ENCODE measurements around the gene SEC61A1.

Gene SEC61A1

GRCh38 chr3:128089135-128089534, 36.9 kb downstream of the SEC61A1 start:
- no peak for DNase-seq (ENCODE audit: low spot score)
- no peaks in the 10 kb centered on the region for H3K79me1 ChIP-seq (ENCODE audit: low read depth, low read length)
- H3K27me3 ChIP-seq (ENCODE audit: control insufficient read depth in 3 of 3, insufficient read depth in 3 of 3, low read depth in 1 of 3, low read length in 3 of 3): no peaks in the 10 kb centered on the region
- no peak overlapping the region for H3K18ac ChIP-seq (ENCODE audit: low read length)
- no peak overlapping the region for H3K14ac ChIP-seq (ENCODE audit: low read length)
- H2BK120ac ChIP-seq (ENCODE audit: low read depth, low read length): no peak overlapping the region
- no peaks in the 10 kb centered on the region for H3K9me3 ChIP-seq (replicated peaks in 1 of 2; ENCODE audit: control insufficient read depth in 2 of 2, insufficient read depth in 1 of 2, low read depth in 1 of 2, low read length in 2 of 2)
- no peak overlapping the region for H3K4me2 ChIP-seq (ENCODE audit: insufficient read depth, low read length, poor library complexity, severe bottlenecking)
- H3K27ac ChIP-seq (replicated peaks; ENCODE audit: low read length): no peak overlapping the region
- no peak overlapping the region for H2AK5ac ChIP-seq (ENCODE audit: low read depth, low read length)
- no peak overlapping the region for H3K23ac ChIP-seq (ENCODE audit: low read depth, low read length, poor library complexity)
- H3K36me3 ChIP-seq (replicated peaks in 1 of 2; ENCODE audit: control insufficient read depth in 2 of 2, insufficient read depth in 2 of 2, low read length in 2 of 2): peaks cover 16 to 75% of the 10 kb centered on the region in 2 donors
- H2BK15ac ChIP-seq (ENCODE audit: low read length): no peak overlapping the region
- no CpG with 5 or more reads among the region's 1 CpG for WGBS, 2 donors (ENCODE audit: extremely low coverage in 2 of 2, insufficient read length in 2 of 2, insufficient replicate concordance in 1 of 2)
- no peak overlapping the region for H3K4ac ChIP-seq (ENCODE audit: low read length)
- no peaks in the 10 kb centered on the region for H3K4me1 ChIP-seq (ENCODE audit: control insufficient read depth in 2 of 2, insufficient read depth in 1 of 2, low read depth in 1 of 2, low read length in 2 of 2)
- no peak overlapping the region for H4K91ac ChIP-seq (ENCODE audit: low read depth, low read length, poor library complexity)
- no peak overlapping the region for H3K4me3 ChIP-seq (ENCODE audit: low read length in 2 of 2)
- H2BK5ac ChIP-seq (ENCODE audit: low read length): no peak overlapping the region
- H2BK12ac ChIP-seq (ENCODE audit: low read length): no peak overlapping the region
- H3K9ac ChIP-seq (ENCODE audit: low read depth, low read length, poor library complexity): no peak overlapping the region
- no peak overlapping the region for H4K8ac ChIP-seq (ENCODE audit: low read depth, low read length)
- H2AFZ ChIP-seq (ENCODE audit: low read length): no peak overlapping the region

DNA sequence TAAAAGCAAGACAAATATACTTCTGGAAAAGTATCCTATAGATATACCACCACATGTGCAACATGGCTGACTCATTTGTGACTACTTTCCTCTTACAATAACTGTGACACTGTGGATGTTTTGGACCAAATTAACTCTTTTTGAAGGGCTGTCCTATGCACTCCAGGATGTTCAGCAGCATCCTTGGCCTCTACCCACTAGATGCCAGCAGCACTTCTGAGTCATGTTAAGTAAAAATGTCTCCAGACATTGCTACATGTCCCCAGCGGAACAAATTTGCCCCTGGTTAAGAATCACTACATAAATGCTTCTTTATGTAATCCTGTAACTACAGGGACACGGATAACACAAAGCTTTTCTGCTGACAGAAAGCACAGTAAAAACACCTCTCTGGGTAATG, 39.3 kb downstream of the SEC61A1 start:
- peaks cover 24 to 73% of the 10 kb centered on the region in 2 donors for H3K36me3 ChIP-seq (replicated peaks in 1 of 2; ENCODE audit: control insufficient read depth in 2 of 2, insufficient read depth in 2 of 2, low read length in 2 of 2)
- H3K9ac ChIP-seq (ENCODE audit: low read depth, low read length, poor library complexity): no peak overlapping the region
- DNase-seq (ENCODE audit: low spot score): no peak
- H4K91ac ChIP-seq (ENCODE audit: low read depth, low read length, poor library complexity): no peak overlapping the region
- H3K23ac ChIP-seq (ENCODE audit: low read depth, low read length, poor library complexity): no peak overlapping the region
- H3K4ac ChIP-seq (ENCODE audit: low read length): no peak overlapping the region
- no peak overlapping the region for H2BK5ac ChIP-seq (ENCODE audit: low read length)
- H2AK5ac ChIP-seq (ENCODE audit: low read depth, low read length): no peak overlapping the region
- H2BK12ac ChIP-seq (ENCODE audit: low read length): no peak overlapping the region
- H2BK15ac ChIP-seq (ENCODE audit: low read length): no peak overlapping the region
- H3K79me1 ChIP-seq (ENCODE audit: low read depth, low read length): no peaks in the 10 kb centered on the region
- H4K8ac ChIP-seq (ENCODE audit: low read depth, low read length): no peak overlapping the region
- H3K27ac ChIP-seq (replicated peaks; ENCODE audit: low read length): no peak overlapping the region
- H3K14ac ChIP-seq (ENCODE audit: low read length): no peak overlapping the region
- H3K4me1 ChIP-seq (ENCODE audit: control insufficient read depth in 2 of 2, insufficient read depth in 1 of 2, low read depth in 1 of 2, low read length in 2 of 2): no peaks in the 10 kb centered on the region
- H3K4me3 ChIP-seq (ENCODE audit: low read length in 2 of 2): no peak overlapping the region
- no peaks in the 10 kb centered on the region for H3K27me3 ChIP-seq (ENCODE audit: control insufficient read depth in 3 of 3, insufficient read depth in 3 of 3, low read depth in 1 of 3, low read length in 3 of 3)
- no peak overlapping the region for H2BK120ac ChIP-seq (ENCODE audit: low read depth, low read length)
- H3K4me2 ChIP-seq (ENCODE audit: insufficient read depth, low read length, poor library complexity, severe bottlenecking): no peak overlapping the region
- H3K9me3 ChIP-seq (replicated peaks in 1 of 2; ENCODE audit: control insufficient read depth in 2 of 2, insufficient read depth in 1 of 2, low read depth in 1 of 2, low read length in 2 of 2): no peaks in the 10 kb centered on the region
- no peak overlapping the region for H2AFZ ChIP-seq (ENCODE audit: low read length)
- H3K18ac ChIP-seq (ENCODE audit: low read length): no peak overlapping the region
- WGBS, 2 donors (ENCODE audit: extremely low coverage in 2 of 2, insufficient read length in 2 of 2, insufficient replicate concordance in 1 of 2): no CpG with 5 or more reads among the region's 2 CpGs

DNA sequence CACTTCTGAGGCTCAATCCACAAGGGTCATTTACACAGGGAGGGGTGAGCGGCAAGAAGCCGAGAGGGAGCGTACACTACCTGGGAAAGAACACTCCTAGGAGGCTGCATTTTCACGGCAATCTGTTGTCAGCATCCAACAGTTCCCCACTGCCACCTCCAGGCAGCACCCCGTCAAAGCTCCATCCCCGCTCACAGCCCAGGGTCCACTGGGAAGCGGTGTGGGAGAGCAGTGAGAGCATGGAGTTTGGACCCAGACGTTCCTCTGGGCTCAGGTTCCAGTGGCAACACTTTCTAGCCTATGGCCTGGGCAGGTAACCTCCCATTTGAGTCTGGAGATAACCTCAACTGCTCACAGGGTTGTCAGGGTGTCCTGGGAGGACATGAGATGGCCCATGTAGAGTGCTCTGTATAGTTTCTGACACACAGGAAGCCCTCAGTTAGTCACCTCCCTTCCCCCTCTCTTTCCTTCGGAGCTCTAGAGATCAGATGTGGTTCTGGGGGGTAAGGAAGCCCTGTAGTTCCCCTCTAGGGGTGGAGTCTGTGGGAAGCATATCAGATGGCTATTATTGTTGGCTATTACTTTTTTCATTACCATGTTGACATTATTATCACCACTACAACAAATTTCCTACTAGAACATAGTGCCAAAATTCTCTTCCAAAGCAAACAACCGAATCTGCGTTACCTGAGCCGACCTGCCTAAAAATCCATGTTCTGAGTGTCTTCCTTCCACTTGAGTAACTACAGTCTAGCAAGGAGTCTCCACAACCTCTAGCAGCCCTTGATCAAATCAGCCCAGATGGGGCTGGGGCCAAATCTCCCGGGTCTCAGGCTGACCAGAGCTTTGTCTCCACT, 42.3 kb downstream of the SEC61A1 start:
- Histone ChIP-seq H3K27ac (replicated peaks; ENCODE audit: low read length) (no peak overlapping the region), H3K4me3 (ENCODE audit: low read length in 2 of 2) (peak overlapping the region in 1 of 2 donors; percentile 17), H2BK12ac (ENCODE audit: low read length) (no peak overlapping the region), H2AK5ac (ENCODE audit: low read depth, low read length) (no peak overlapping the region), H3K23ac (ENCODE audit: low read depth, low read length, poor library complexity) (no peak overlapping the region), H4K91ac (ENCODE audit: low read depth, low read length, poor library complexity) (no peak overlapping the region), H3K9me3 (replicated peaks in 1 of 2; ENCODE audit: control insufficient read depth in 2 of 2, insufficient read depth in 1 of 2, low read depth in 1 of 2, low read length in 2 of 2) (no peaks in the 10 kb centered on the region), H4K8ac (ENCODE audit: low read depth, low read length) (no peak overlapping the region), H3K18ac (ENCODE audit: low read length) (no peak overlapping the region), H2BK120ac (ENCODE audit: low read depth, low read length) (no peak overlapping the region), H3K79me1 (ENCODE audit: low read depth, low read length) (no peaks in the 10 kb centered on the region), H3K27me3 (ENCODE audit: control insufficient read depth in 3 of 3, insufficient read depth in 3 of 3, low read depth in 1 of 3, low read length in 3 of 3) (no peaks in the 10 kb centered on the region), H3K36me3 (replicated peaks in 1 of 2; ENCODE audit: control insufficient read depth in 2 of 2, insufficient read depth in 2 of 2, low read length in 2 of 2) (peaks cover 43 to 84% of the 10 kb centered on the region in 2 donors), H3K9ac (ENCODE audit: low read depth, low read length, poor library complexity) (no peak overlapping the region), H2AFZ (ENCODE audit: low read length) (no peak overlapping the region), H2BK15ac (ENCODE audit: low read length) (no peak overlapping the region), H2BK5ac (ENCODE audit: low read length) (no peak overlapping the region), H3K4me1 (ENCODE audit: control insufficient read depth in 2 of 2, insufficient read depth in 1 of 2, low read depth in 1 of 2, low read length in 2 of 2) (no peaks in the 10 kb centered on the region), H3K14ac (ENCODE audit: low read length) (no peak overlapping the region), H3K4me2 (ENCODE audit: insufficient read depth, low read length, poor library complexity, severe bottlenecking) (no peak overlapping the region), H3K4ac (ENCODE audit: low read length) (no peak overlapping the region)
- DNase-seq (ENCODE audit: low spot score): no peak
- WGBS, 2 donors (ENCODE audit: extremely low coverage in 2 of 2, insufficient read length in 2 of 2, insufficient replicate concordance in 1 of 2): no CpG with 5 or more reads among the region's 13 CpGs

- peaks cover 49 to 92% of the 10 kb centered on the region in 2 donors for H3K36me3 ChIP-seq (replicated peaks in 1 of 2; ENCODE audit: control insufficient read depth in 2 of 2, insufficient read depth in 2 of 2, low read length in 2 of 2)
- no peak overlapping the region for H2BK5ac ChIP-seq (ENCODE audit: low read length)
Observed at GRCh38 chr3:128095222-128095703, 43.0 kb downstream of the SEC61A1 start.

More at GRCh38 chr3:128095222-128095703, 43.0 kb downstream of the SEC61A1 start:
- no CpG with 5 or more reads among the region's 6 CpGs for WGBS, 2 donors (ENCODE audit: extremely low coverage in 2 of 2, insufficient read length in 2 of 2, insufficient replicate concordance in 1 of 2)
- no peaks in the 10 kb centered on the region for H3K4me1 ChIP-seq (ENCODE audit: control insufficient read depth in 2 of 2, insufficient read depth in 1 of 2, low read depth in 1 of 2, low read length in 2 of 2)
- no peak overlapping the region for H3K9ac ChIP-seq (ENCODE audit: low read depth, low read length, poor library complexity)
- H2AK5ac ChIP-seq (ENCODE audit: low read depth, low read length): no peak overlapping the region
- no peak overlapping the region for H2BK12ac ChIP-seq (ENCODE audit: low read length)
- no peak overlapping the region for H3K4me2 ChIP-seq (ENCODE audit: insufficient read depth, low read length, poor library complexity, severe bottlenecking)
- no peak overlapping the region for H2BK120ac ChIP-seq (ENCODE audit: low read depth, low read length)
- no peak overlapping the region for H2BK15ac ChIP-seq (ENCODE audit: low read length)
- no peak overlapping the region for H3K27ac ChIP-seq (replicated peaks; ENCODE audit: low read length)
- no peaks in the 10 kb centered on the region for H3K79me1 ChIP-seq (ENCODE audit: low read depth, low read length)
- H4K91ac ChIP-seq (ENCODE audit: low read depth, low read length, poor library complexity): no peak overlapping the region
- no peak overlapping the region for H2AFZ ChIP-seq (ENCODE audit: low read length)
- H4K8ac ChIP-seq (ENCODE audit: low read depth, low read length): no peak overlapping the region
- H3K18ac ChIP-seq (ENCODE audit: low read length): no peak overlapping the region
- H3K23ac ChIP-seq (ENCODE audit: low read depth, low read length, poor library complexity): no peak overlapping the region
- H3K27me3 ChIP-seq (ENCODE audit: control insufficient read depth in 3 of 3, insufficient read depth in 3 of 3, low read depth in 1 of 3, low read length in 3 of 3): no peaks in the 10 kb centered on the region
- peak; percentile 24 for DNase-seq (ENCODE audit: low spot score)
- H3K9me3 ChIP-seq (replicated peaks in 1 of 2; ENCODE audit: control insufficient read depth in 2 of 2, insufficient read depth in 1 of 2, low read depth in 1 of 2, low read length in 2 of 2): no peaks in the 10 kb centered on the region
- H3K14ac ChIP-seq (ENCODE audit: low read length): no peak overlapping the region
- H3K4ac ChIP-seq (ENCODE audit: low read length): no peak overlapping the region
- H3K4me3 ChIP-seq (ENCODE audit: low read length in 2 of 2): no peak overlapping the region

Data from neuronal stem cell (in vitro differentiated cells).